B cell (primary cell): ENCODE measurements around the gene ERG. TPM values are rescaled to one million over a fixed set of nuclear protein-coding genes. Genes with fewer than 3 reads are reported as not detected.

Source experiments
- ATAC-seq: fragments of 200-7000 bp; cut with Tn5 transposase; one replicate; pipeline ENCODE4 v1.10.0; 2021; ENCODE audit warnings: low read depth, mild to moderate bottlenecking, moderate number of reproducible peaks, moderate library complexity
- CTCF ChIA-PET: fragments of 350-600 bp; sonication (Branson Sonifier 250); formaldehyde crosslinking; loops from one replicate; lab custom pipeline; 2021; ENCODE audit warnings: antibody characterized with exemption, inconsistent platforms; lab: Charles Lee
- POLR2A ChIA-PET: fragments of 350-600 bp; sonication (Branson Sonifier 250); formaldehyde crosslinking; loops from one replicate; lab custom pipeline; 2021; ENCODE audit warnings: antibody characterized with exemption; lab: Charles Lee
- DNase-seq: peaks from one replicate; pipeline ENCODE4 v3.0.0; 2013
- H2AFZ ChIP-seq: 2 replicates; pipeline ENCODE4 v1.6.1; 2012; ENCODE audit warnings: mild to moderate bottlenecking, low read depth, low read length; ENCODE audit not compliant: insufficient read depth, poor library complexity, severe bottlenecking
- H3K27ac ChIP-seq, 2 donors: 1 replicate in 1 of 2; 2 replicates in 1 of 2; pipeline ENCODE4 v1.5.1; 2012 to 2013; ENCODE audit warnings: low read length in 2 of 2, mild to moderate bottlenecking in 2 of 2, moderate library complexity in 1 of 2
- H3K27me3 ChIP-seq, 4 experiments: fragments of 200-600 bp in 1 of 4; sonication (generic) in 1 of 4; replicated peaks in 1 of 4; 1 replicate in 2 of 4; 2 replicates in 2 of 4; pipeline versions ENCODE4 v1.6.1 to v1.7.0; 2013 to 2016; ENCODE audit warnings: low read length in 3 of 4, mild to moderate bottlenecking in 2 of 4, mixed read lengths in 1 of 4, moderate library complexity in 1 of 4; ENCODE audit not compliant: insufficient read depth in 4 of 4, control insufficient read depth in 3 of 4; ENCODE audit errors: control extremely low read depth in 1 of 4
- H3K36me3 ChIP-seq, 2 experiments: replicated peaks in 1 of 2; 1 replicate in 1 of 2; 2 replicates in 1 of 2; pipeline versions ENCODE4 v1.6.1 to v1.7.1; 2013; ENCODE audit warnings: low read length in 1 of 2; ENCODE audit not compliant: insufficient read depth in 2 of 2, control insufficient read depth in 1 of 2; ENCODE audit errors: control extremely low read depth in 1 of 2, extremely low read depth in 1 of 2
- H3K4me1 ChIP-seq, 2 donors: fragments of 200-600 bp in 1 of 2; sonication (generic) in 1 of 2; 1 replicate in 1 of 2; 2 replicates in 1 of 2; pipeline versions ENCODE4 v1.5.1 to v1.6.1; 2013 to 2017; ENCODE audit warnings: low read length in 2 of 2; ENCODE audit not compliant: control insufficient read depth in 2 of 2, insufficient read depth in 2 of 2
- H3K4me2 ChIP-seq: replicated peaks from 2 replicates; pipeline ENCODE3; 2012; ENCODE audit warnings: mild to moderate bottlenecking, low read depth, low read length; ENCODE audit not compliant: poor library complexity, severe bottlenecking
- H3K4me3 ChIP-seq, 5 experiments: fragments of 200-600 bp in 1 of 5; sonication (generic) in 1 of 5; 1 replicate in 3 of 5; 2 replicates in 2 of 5; pipeline versions ENCODE4 v1.5.1 to v1.7.0; 2011 to 2016; ENCODE audit warnings: low read length in 4 of 5, mild to moderate bottlenecking in 4 of 5, low read depth in 2 of 5, control low read depth in 1 of 5, moderate library complexity in 1 of 5; ENCODE audit not compliant: insufficient read depth in 1 of 5; ENCODE audit errors: control extremely low read depth in 1 of 5, extremely low read depth in 1 of 5
- H3K79me2 ChIP-seq: fragments of 200-600 bp; sonication (generic); one replicate; pipeline ENCODE4 v1.6.0; 2016; ENCODE audit warnings: low read length; ENCODE audit not compliant: control insufficient read depth, insufficient read depth
- H3K9ac ChIP-seq: fragments of 200-600 bp; sonication (generic); 2 replicates; pipeline ENCODE4 v1.6.1; 2017; ENCODE audit warnings: mild to moderate bottlenecking, low read length, moderate library complexity
- H3K9me3 ChIP-seq, 3 donors: one replicate each; pipeline versions ENCODE4 v1.6.1 to v1.7.1; 2013; ENCODE audit warnings: low read length in 2 of 3; ENCODE audit not compliant: control insufficient read depth in 2 of 3, insufficient read depth in 1 of 3; ENCODE audit errors: control extremely low read depth in 1 of 3
- H4K20me1 ChIP-seq: 2 replicates; pipeline ENCODE4 v1.6.0; 2012; ENCODE audit warnings: mild to moderate bottlenecking, low read length; ENCODE audit not compliant: insufficient read depth, control insufficient read depth, poor library complexity, severe bottlenecking
- H3K27ac Mint-ChIP-seq: one replicate; pipeline ENCODE4 v1.8.0; 2021; ENCODE audit warnings: mixed read lengths
- H3K27me3 Mint-ChIP-seq: one replicate; pipeline ENCODE4 v1.8.0; 2021; ENCODE audit warnings: mixed read lengths
- H3K4me1 Mint-ChIP-seq: one replicate; pipeline ENCODE4 v1.8.0; 2021; ENCODE audit warnings: mixed read lengths
- H3K4me3 Mint-ChIP-seq: one replicate; pipeline ENCODE4 v1.8.0; 2021; ENCODE audit warnings: mixed read lengths
- H3K9me3 Mint-ChIP-seq: one replicate; pipeline ENCODE4 v1.8.0; 2022; ENCODE audit warnings: mixed read lengths; ENCODE audit not compliant: insufficient read depth
- EZH2 ChIP-seq: IDR thresholded peaks from 2 replicates; pipeline ENCODE4 v1.6.1; 2012; ENCODE audit warnings: borderline replicate concordance, low read depth, mild to moderate bottlenecking, moderate library complexity, low read length; ENCODE audit not compliant: insufficient read depth, poor library complexity, severe bottlenecking
- WGBS: methylation state at CpG from one replicate; pipeline ENCODE4 v1.1.5; 2013; ENCODE audit warnings: missing lambda C conversion rate; ENCODE audit not compliant: insufficient coverage; 5-methylcytosine and 5-hydroxymethylcytosine counted together
- intact Hi-C: fragments of 100-400 bp; cut with micrococcal nuclease; formaldehyde crosslinking; loops from one replicate; pipeline ENCODE4 v1.10.0; 2022
- polyA plus RNA-seq: library from polyadenylated mRNA; depleted of rRNA; stranded (reverse); fragments of >200 nt; gene quantifications from 2 replicates; pipeline ENCODE4 v1.2.3, GENCODE V29; 2012
- total RNA-seq, 2 donors: library from RNA; stranded (reverse); fragments of 120-200 nt in 1 of 2; gene quantifications; 1 replicate in 1 of 2; 2 replicates in 1 of 2; pipeline versions ENCODE4 v1.2.3 to v1.2.4, GENCODE V29; 2013 to 2022
- TF ChIP-seq, protein P1 (sequence below): fragments of 200-600 bp; IDR thresholded peaks from one replicate; pipeline ENCODE4 v1.8.0; 2022; ENCODE audit warnings: antibody characterized with exemption, mild to moderate bottlenecking

Gene ERG
- total and polyA plus RNA-seq, 2 donors (not counting 1 experiment from before 2014, with no cell fraction given): 0.17 TPM; not detected in 1

- H3K4me1 ChIP-seq: no peaks in the 10 kb centered on the region
- DNase-seq: no peak
- POLR2A ChIA-PET: no interaction called here
- no peak for ATAC-seq
- no peaks in the 10 kb centered on the region for H3K79me2 ChIP-seq
- TF ChIP-seq, protein P1, sequence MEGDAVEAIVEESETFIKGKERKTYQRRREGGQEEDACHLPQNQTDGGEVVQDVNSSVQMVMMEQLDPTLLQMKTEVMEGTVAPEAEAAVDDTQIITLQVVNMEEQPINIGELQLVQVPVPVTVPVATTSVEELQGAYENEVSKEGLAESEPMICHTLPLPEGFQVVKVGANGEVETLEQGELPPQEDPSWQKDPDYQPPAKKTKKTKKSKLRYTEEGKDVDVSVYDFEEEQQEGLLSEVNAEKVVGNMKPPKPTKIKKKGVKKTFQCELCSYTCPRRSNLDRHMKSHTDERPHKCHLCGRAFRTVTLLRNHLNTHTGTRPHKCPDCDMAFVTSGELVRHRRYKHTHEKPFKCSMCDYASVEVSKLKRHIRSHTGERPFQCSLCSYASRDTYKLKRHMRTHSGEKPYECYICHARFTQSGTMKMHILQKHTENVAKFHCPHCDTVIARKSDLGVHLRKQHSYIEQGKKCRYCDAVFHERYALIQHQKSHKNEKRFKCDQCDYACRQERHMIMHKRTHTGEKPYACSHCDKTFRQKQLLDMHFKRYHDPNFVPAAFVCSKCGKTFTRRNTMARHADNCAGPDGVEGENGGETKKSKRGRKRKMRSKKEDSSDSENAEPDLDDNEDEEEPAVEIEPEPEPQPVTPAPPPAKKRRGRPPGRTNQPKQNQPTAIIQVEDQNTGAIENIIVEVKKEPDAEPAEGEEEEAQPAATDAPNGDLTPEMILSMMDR: no peak
- no peak for TF ChIP-seq EZH2
- H3K4me2 ChIP-seq: no peak overlapping the region
- no peak overlapping the region for H2AFZ ChIP-seq
- H3K36me3 ChIP-seq: no peaks in the 10 kb centered on the region
- Mint-ChIP-seq H3K27ac (no peak overlapping the region), H3K4me3 (no peak overlapping the region), H3K4me1 (no peaks in the 10 kb centered on the region), H3K27me3 (peaks cover 3% of the 10 kb centered on the region), H3K9me3 (peaks cover 3% of the 10 kb centered on the region)
- intact Hi-C loops: no loop called here
- no peaks in the 10 kb centered on the region for H3K27me3 ChIP-seq
- H3K9ac ChIP-seq: no peak overlapping the region
- no peak overlapping the region for H3K4me3 ChIP-seq
- CTCF ChIA-PET: no interaction called here
- H3K27ac ChIP-seq: no peak overlapping the region
- WGBS: 64% methylated on average over 3 of the region's 4 CpGs
- peaks cover 0 to 2% (median 0%) of the 10 kb centered on the region in 3 donors for H3K9me3 ChIP-seq
- no peaks in the 10 kb centered on the region for H4K20me1 ChIP-seq
Measured at GRCh38 chr21:38367646-38368045, 130.6 kb downstream of the ERG start.

- Mint-ChIP-seq H3K4me3 (no peak overlapping the region), H3K27ac (no peak overlapping the region), H3K4me1 (no peaks in the 10 kb centered on the region), H3K9me3 (peaks cover 3% of the 10 kb centered on the region), H3K27me3 (peaks cover 3% of the 10 kb centered on the region)
- H3K4me2 ChIP-seq: no peak overlapping the region
- CTCF ChIA-PET: no interaction called here
- H3K4me3 ChIP-seq: no peak overlapping the region
- DNase-seq (no peak), ATAC-seq (no peak)
- no peak overlapping the region for H2AFZ ChIP-seq
- H3K9me3 ChIP-seq: no peaks in the 10 kb centered on the region
- no peak overlapping the region for H3K9ac ChIP-seq
- no peaks in the 10 kb centered on the region for H3K36me3 ChIP-seq
- no peaks in the 10 kb centered on the region for H3K4me1 ChIP-seq
- no peak for TF ChIP-seq EZH2
- TF ChIP-seq, protein P1: no peak
- H3K79me2 ChIP-seq: no peaks in the 10 kb centered on the region
- intact Hi-C loops: no loop called here
- no peaks in the 10 kb centered on the region for H4K20me1 ChIP-seq
- no peak overlapping the region for H3K27ac ChIP-seq
- POLR2A ChIA-PET: no interaction called here
- 93% methylated on average over 2 of the region's 2 CpGs for WGBS
- no peaks in the 10 kb centered on the region for H3K27me3 ChIP-seq
Measured at GRCh38 chr21:38365521-38365920, 132.8 kb downstream of the ERG start.
